DMS114 treated with DMSO at 0.1 percent for 48 hours (cell line): ENCODE results near the gene ACO1.

Source experiments
- DNase-seq: peaks from one replicate; lab custom pipeline; 2025; ENCODE audit not compliant: unreplicated experiment; lab: John Stamatoyannopoulos, UW

The ACO1 gene

DNA sequence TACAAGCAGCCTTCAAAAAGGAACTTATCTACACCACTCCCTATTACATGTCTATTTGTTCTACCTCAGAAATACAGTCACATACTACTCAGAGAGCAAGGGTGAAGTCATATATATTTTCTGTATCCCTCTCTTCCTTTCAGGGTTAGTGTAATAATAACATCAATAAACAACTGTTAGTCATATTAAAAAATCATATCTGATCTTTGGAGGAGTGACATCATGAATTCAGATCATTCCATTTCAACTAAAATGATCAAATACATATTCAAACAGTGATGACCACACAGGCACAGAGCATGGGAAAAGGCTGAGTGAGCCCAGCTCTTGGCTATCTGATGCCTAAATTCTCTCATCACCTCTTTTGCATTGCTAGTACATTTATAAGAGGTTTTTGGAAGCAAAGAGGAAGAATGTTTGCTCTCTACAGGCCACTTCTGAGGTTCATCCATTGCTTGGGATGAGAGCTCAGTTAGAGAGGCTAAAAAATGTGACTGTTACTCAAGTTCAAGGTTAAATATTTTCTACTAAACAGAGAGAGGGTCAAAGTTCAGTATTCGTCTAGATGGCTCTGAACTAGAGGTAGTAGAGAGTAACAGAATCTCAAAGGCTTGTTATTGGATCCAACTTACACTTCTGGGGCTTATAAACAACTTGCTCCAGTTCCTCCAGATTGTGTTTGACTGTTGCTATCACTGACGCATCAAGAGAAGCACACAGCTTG lies 102.6 kb downstream of the ACO1 start:
- DNase-seq: no peak

DNA sequence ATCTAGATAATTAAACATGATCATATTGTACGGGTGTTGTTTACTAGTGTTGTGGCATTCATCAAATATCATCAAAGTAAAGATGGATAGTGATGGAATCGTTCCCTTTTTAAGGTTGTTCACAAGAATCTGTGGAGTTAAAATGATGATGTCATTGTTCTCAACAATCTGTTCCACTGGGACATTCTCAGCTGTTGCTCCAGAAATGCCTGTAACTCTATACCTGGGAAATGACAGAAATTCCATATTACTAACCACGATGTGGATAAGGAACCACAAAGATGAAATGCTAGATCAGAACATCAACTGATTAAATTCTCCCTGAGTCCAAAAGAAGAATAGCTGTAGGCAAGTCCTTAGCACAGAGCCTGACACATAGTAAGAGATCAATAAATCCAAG lies 103.5 kb downstream of the ACO1 start:
- no peak for DNase-seq

DNA sequence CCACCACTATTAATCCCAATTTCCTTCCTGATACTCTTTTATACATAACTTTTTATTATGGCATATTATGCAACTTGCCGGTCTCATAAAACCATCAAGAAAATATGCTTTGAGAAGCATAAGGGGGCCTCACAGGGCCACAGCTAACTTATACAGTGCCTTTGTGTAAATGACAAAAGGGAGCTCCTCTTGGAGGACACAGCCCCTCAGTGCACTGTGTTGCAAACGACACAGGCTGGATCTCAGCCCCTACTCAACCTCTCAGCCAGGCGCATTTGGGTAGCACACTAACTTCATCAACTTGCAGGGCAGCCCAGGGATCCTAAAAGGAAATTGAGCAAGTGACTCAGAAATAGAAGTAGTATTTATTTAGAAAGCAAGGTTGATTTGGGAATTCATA lies 106.2 kb downstream of the ACO1 start:
- DNase-seq: no peak

DNA sequence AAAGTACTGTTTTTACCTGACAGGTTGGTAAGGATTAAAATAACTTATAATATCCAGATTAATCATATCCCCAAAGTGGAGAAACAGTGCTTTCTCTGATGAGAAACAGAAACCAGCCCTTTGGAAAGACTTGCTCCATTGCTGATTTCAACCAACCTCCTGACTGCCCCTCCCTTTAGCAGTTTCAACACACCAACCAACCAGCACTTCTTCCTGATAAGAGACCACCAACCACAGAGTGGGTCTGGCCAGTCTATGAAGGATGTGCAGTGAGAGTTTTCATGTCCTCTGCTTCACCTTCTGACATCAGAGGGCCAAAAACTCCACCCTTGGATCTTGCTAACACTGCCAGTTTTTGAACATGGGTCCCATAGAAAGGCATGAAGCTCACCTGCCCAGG lies 113.5 kb downstream of the ACO1 start:
- DNase-seq: no peak

DNA sequence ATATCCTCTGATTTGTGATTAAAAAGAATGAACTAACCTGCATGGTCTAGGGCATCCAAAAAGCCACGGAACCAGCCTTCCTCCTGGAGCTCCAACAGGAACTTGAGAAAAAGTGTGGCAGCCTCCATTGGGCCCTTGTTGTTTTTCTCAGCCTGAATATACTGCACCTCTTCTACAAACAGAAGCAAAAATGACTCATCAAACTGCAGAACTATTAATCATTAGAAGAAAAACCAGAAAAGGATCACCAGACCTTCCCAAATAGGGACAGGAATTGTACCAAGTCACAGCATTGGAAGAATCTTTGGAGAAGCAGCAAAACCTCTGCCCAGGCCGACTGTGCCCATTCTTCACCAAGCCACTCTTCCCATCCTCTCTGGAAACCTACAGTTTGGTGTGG lies 116.3 kb downstream of the ACO1 start:
- DNase-seq: no peak

DNA sequence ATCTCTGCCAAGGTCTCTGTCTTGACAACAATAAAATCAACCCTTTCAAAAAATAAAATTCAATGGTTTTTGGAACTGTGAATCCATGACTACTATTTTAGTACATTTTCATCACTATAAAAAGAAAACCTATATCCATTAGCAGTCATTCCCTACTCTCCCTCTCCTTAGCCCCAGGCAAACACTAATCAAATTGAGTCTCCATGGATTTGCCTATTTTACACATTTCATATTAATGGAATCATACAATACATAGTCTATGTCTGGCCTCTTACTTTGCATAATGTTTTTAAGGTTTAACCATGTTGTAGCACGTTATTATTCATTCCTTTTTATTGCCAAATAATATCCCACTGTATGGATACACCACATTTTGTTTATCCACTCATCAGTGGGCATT lies 117.4 kb downstream of the ACO1 start:
- no peak for DNase-seq

DNA sequence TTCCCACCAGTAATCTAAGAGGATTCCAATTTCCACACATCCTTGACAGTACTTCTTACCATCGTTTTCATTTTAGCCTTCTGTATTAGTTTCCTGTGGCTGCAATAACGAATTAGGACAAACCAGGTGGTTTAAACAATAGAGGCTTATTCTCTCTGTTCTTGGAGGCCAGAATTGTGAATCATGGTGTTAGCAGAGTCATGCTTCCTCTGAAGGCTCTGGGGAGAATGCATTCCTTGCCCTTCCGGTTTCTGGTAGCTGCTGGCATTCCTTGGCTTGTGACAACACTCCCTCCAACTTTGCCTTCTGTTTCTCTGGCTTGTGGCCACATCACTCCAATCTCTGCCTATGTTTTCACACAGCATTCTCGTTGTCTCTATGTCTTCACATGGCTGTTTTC lies 118.0 kb downstream of the ACO1 start:
- no peak for DNase-seq

DNA sequence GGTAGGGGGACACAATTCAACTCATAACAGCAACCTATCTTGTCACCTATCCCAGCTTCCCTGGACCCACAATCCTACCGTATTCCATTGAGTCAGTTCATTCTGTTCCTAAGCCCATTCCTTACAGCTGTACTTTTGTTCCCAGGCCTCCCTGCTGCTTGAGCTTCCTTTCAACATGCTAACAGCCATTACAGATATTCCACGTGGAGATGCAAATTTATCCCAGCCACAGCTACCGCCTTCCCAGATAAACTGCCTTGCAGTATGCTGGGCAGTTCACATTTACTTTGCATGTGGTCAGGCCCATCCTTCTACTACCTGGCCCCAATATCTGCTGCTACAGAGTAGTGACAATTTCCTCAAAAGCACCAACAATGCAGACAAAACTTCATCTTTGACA lies 118.6 kb downstream of the ACO1 start:
- no peak for DNase-seq
